Lower leg skin (tissue), 3 donors: ENCODE data around the gene PARS2.

Experiments
- POLR2A ChIP-seq, 2 donors: fragments of 450-650 bp; IDR thresholded peaks; one replicate each; pipeline ENCODE4 v1.6.1; 2016 to 2017; ENCODE audit warnings: antibody characterized with exemption in 2 of 2, mild to moderate bottlenecking in 1 of 2, moderate library complexity in 1 of 2
- TF ChIP-seq, protein P1 (sequence below), 3 donors: fragments of 450-650 bp; IDR thresholded peaks; one replicate each; pipeline ENCODE4 v1.5.1; 2016; ENCODE audit warnings: antibody characterized with exemption in 3 of 3, mild to moderate bottlenecking in 3 of 3, moderate library complexity in 2 of 3

DNA sequence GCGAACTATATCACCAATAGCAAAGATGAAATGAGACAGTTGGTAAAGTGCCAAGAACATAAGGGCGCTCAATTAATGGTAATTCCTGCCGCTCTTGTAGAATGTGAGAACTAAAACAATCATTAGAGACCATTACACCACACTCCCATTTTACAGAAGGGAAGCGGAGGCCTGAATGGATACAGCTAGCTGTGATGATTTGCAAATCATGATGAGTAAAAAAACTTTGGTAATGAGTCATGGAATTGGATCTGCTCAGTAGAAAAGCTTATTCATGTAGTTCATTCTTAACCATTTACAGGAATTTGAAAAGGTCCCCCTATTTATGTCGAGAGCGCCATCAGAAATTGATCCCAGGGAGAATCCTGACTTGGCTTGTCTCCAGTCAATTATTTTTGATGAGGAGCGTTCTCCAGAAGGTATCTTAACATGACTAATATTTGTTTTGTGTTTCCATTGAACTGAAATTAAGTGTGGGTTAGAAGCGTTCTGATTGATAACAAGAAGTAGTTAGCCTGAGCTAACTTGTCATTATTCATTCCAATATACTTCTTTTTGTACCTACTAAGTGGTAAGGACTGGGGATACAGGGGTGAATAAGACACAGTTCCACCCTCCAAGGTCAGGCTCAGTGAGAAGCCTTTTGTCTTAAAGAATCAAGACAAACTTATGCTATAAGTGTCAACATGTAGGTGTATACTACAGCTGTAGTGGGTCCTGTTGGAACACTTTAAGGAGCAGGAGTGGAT is 47.9 kb downstream of the PARS2 start:
- TF ChIP-seq, protein P1, sequence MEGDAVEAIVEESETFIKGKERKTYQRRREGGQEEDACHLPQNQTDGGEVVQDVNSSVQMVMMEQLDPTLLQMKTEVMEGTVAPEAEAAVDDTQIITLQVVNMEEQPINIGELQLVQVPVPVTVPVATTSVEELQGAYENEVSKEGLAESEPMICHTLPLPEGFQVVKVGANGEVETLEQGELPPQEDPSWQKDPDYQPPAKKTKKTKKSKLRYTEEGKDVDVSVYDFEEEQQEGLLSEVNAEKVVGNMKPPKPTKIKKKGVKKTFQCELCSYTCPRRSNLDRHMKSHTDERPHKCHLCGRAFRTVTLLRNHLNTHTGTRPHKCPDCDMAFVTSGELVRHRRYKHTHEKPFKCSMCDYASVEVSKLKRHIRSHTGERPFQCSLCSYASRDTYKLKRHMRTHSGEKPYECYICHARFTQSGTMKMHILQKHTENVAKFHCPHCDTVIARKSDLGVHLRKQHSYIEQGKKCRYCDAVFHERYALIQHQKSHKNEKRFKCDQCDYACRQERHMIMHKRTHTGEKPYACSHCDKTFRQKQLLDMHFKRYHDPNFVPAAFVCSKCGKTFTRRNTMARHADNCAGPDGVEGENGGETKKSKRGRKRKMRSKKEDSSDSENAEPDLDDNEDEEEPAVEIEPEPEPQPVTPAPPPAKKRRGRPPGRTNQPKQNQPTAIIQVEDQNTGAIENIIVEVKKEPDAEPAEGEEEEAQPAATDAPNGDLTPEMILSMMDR (IDR thresholded peaks at IDR 0.05), result no peak
- no peak for TF ChIP-seq POLR2A (IDR thresholded peaks at IDR 0.05)
